PC-3 (cell line): ENCODE data around the gene PLXNA2. TPM values are rescaled to one million over a fixed set of nuclear protein-coding genes. Genes with fewer than 3 reads are reported as not detected.

Source experiments
- ATAC-seq: fragments of 200-7000 bp; cut with Tn5 transposase; 2 replicates; pipeline ENCODE4 v1.9.1; 2020; ENCODE audit warnings: mild to moderate bottlenecking, moderate library complexity
- BruUV-seq: library from RNA; stranded (reverse); fragments of 400-500 nt; replicated peaks from 2 replicates; lab custom pipeline; 2021; lab: Mats Ljungman, UMichigan
- CTCF ChIA-PET: fragments of 300-600 bp; sonication (Branson Sonifier 250); formaldehyde crosslinking; loops from one replicate; lab custom pipeline; 2022; ENCODE audit warnings: antibody characterized with exemption; lab: Charles Lee
- POLR2A ChIA-PET: fragments of 300-600 bp; sonication (Branson Sonifier 250); formaldehyde crosslinking; loops from one replicate; lab custom pipeline; 2022; ENCODE audit warnings: antibody characterized with exemption; ENCODE audit not compliant: unreplicated experiment; lab: Charles Lee
- DNase-seq: peaks from one replicate; pipeline ENCODE4 v3.0.0-alpha.2; 2015
- H2AFZ ChIP-seq: fragments of 300-600 bp; sonication (generic); 2 replicates; pipeline ENCODE4 v1.6.0; 2016; ENCODE audit warnings: antibody characterized with exemption, low read length
- H3F3A ChIP-seq: fragments of 300-600 bp; sonication (generic); one replicate; pipeline ENCODE4 v1.6.0; 2017; ENCODE audit warnings: antibody characterized with exemption, low read length, control low read depth, mild to moderate bottlenecking; ENCODE audit not compliant: unreplicated experiment
- H3K27ac ChIP-seq: fragments of 300-600 bp; sonication (generic); 2 replicates; pipeline ENCODE4 v1.5.1; 2016; ENCODE audit warnings: mild to moderate bottlenecking, low read length
- H3K27me3 ChIP-seq: fragments of 300-600 bp; sonication (generic); 2 replicates; pipeline ENCODE4 v1.6.1; 2016; ENCODE audit warnings: low read length, mixed read lengths
- H3K36me3 ChIP-seq: fragments of 300-600 bp; sonication (generic); 2 replicates; pipeline ENCODE4 v1.6.1; 2016; ENCODE audit warnings: low read depth, mixed run types, low read length, mixed read lengths
- H3K4me1 ChIP-seq: fragments of 300-600 bp; sonication (generic); 2 replicates; pipeline ENCODE4 v1.5.1; 2016; ENCODE audit warnings: low read length; ENCODE audit not compliant: insufficient read depth
- H3K4me2 ChIP-seq: fragments of 300-600 bp; sonication (generic); 2 replicates; pipeline ENCODE4 v1.6.0; 2016; ENCODE audit warnings: low read length
- H3K4me3 ChIP-seq: fragments of 300-600 bp; sonication (generic); 2 replicates; pipeline ENCODE4 v1.5.1; 2016; ENCODE audit warnings: mild to moderate bottlenecking, low read length, mixed read lengths
- H3K79me2 ChIP-seq: fragments of 300-600 bp; sonication (generic); 2 replicates; pipeline ENCODE4 v1.6.1; 2017; ENCODE audit warnings: low read length, mixed read lengths
- H3K9ac ChIP-seq: fragments of 300-600 bp; sonication (generic); 2 replicates; pipeline ENCODE4 v1.6.0; 2016; ENCODE audit warnings: mild to moderate bottlenecking, low read length
- H3K9me2 ChIP-seq: fragments of 300-600 bp; sonication (generic); replicated peaks from 2 replicates; pipeline ENCODE4 v1.6.1; 2016; ENCODE audit warnings: mixed run types, low read length, mixed read lengths
- H3K9me3 ChIP-seq: fragments of 300-600 bp; sonication (generic); 2 replicates; pipeline ENCODE4 v1.6.1; 2016; ENCODE audit warnings: low read length, mixed read lengths
- H4K20me1 ChIP-seq: fragments of 300-600 bp; sonication (generic); 2 replicates; pipeline ENCODE4 v1.6.1; 2016; ENCODE audit warnings: low read length, mixed read lengths
- EZH2 ChIP-seq: fragments of 300-600 bp; sonication (generic); IDR thresholded peaks from one replicate; pipeline ENCODE4 v1.6.1; 2017; ENCODE audit warnings: antibody characterized with exemption, mild to moderate bottlenecking, low read length; ENCODE audit not compliant: unreplicated experiment
- EZH2phosphoT487 ChIP-seq: fragments of 300-600 bp; sonication (generic); IDR thresholded peaks from 2 replicates; pipeline ENCODE4 v1.6.1; 2018; ENCODE audit warnings: mild to moderate bottlenecking, antibody characterized with exemption, low read length, borderline replicate concordance
- intact Hi-C: fragments of 100-400 bp; cut with micrococcal nuclease; formaldehyde crosslinking; loops from 2 replicates; pipeline ENCODE4 v1.9.0; 2023
- total RNA-seq: library from RNA; depleted of rRNA; stranded (reverse); fragments of >200 nt; gene quantifications from 2 replicates; pipeline ENCODE4 v1.2.3, GENCODE V29; 2014
- TF ChIP-seq, protein P1 (sequence below): fragments of 300-600 bp; sonication (generic); conservative IDR thresholded peaks from 2 replicates; pipeline ENCODE4 v1.5.1; 2017; ENCODE audit warnings: antibody characterized with exemption, low read depth, mild to moderate bottlenecking, low read length

The PLXNA2 gene
- total RNA-seq, 1 experiment from 2014 or later = 16.2 TPM

DNA sequence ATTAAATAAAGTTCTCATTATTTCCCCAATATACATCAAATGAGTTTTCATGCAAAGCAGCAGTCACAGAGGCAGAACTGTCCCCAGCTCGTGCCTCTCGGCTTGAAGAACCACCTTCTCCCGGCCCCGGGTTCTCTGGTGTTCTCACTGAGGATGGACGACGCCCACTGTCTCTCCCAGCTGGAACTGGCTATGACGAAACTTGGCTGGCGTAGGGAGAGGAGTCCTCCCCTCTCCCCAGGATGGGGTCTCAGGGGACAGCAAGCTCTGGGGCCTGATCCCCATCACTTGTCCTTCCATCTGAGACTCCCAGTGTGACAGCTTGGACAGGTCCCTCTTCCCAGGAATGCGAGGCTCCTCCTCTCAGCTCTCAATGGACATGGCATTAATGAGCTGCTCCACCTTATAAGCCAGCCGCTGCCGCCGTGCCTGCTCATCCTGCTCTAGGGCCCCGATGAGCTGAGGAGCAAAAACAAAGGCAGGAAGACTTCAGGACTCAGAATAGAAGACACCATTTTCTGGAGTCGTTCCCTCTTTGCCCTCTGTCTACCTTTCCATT, 217.2 kb downstream of the PLXNA2 start:
- ChIA-PET POLR2A (no interaction called here), CTCF (no interaction called here)
- no peak overlapping the region for H3K9ac ChIP-seq

GRCh38 chr1:208025031-208025430, 219.2 kb downstream of the PLXNA2 start:
- Histone ChIP-seq H3K4me2 (no peak overlapping the region), H3K79me2 (no peaks in the 10 kb centered on the region), H3F3A (no peaks in the 10 kb centered on the region), H3K9me2 (no peaks in the 10 kb centered on the region), H2AFZ (no peak overlapping the region), H3K27me3 (no peaks in the 10 kb centered on the region), H3K36me3 (0 out of 2 replicates have a peak, but pooled peaks cover 3% of the 10 kb centered on the region), H3K4me3 (no peak overlapping the region), H3K9me3 (no peaks in the 10 kb centered on the region), H3K9ac (no peak overlapping the region), H3K4me1 (no peaks in the 10 kb centered on the region), H3K27ac (no peak overlapping the region), H4K20me1 (no peaks in the 10 kb centered on the region)
- DNase-seq = no peak
- no peak for ATAC-seq
- intact Hi-C loops = loop anchor here (10.0 kb wide), 1 partner anchor 70 kb away; no protein-coding TSS in a partner anchor
- no peak for TF ChIP-seq EZH2phosphoT487
- CTCF ChIA-PET = no interaction called here
- BruUV-seq = no TSS peak
- POLR2A ChIA-PET = no interaction called here

More for the DNA sequence above, 217.2 kb downstream of the PLXNA2 start:
- H3K4me3 ChIP-seq = no peak overlapping the region
- H3K4me2 ChIP-seq = no peak overlapping the region
- no TSS peak for BruUV-seq
- H2AFZ ChIP-seq = no peak overlapping the region
- ATAC-seq (no peak), DNase-seq (no peak)
- H3K79me2 ChIP-seq = no peaks in the 10 kb centered on the region
- H3F3A ChIP-seq = no peaks in the 10 kb centered on the region
- 0 out of 2 replicates have a peak, but pooled peaks cover 3% of the 10 kb centered on the region for H3K36me3 ChIP-seq
- TF ChIP-seq, protein P1, sequence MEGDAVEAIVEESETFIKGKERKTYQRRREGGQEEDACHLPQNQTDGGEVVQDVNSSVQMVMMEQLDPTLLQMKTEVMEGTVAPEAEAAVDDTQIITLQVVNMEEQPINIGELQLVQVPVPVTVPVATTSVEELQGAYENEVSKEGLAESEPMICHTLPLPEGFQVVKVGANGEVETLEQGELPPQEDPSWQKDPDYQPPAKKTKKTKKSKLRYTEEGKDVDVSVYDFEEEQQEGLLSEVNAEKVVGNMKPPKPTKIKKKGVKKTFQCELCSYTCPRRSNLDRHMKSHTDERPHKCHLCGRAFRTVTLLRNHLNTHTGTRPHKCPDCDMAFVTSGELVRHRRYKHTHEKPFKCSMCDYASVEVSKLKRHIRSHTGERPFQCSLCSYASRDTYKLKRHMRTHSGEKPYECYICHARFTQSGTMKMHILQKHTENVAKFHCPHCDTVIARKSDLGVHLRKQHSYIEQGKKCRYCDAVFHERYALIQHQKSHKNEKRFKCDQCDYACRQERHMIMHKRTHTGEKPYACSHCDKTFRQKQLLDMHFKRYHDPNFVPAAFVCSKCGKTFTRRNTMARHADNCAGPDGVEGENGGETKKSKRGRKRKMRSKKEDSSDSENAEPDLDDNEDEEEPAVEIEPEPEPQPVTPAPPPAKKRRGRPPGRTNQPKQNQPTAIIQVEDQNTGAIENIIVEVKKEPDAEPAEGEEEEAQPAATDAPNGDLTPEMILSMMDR = no peak
- TF ChIP-seq EZH2phosphoT487 (no peak), EZH2 (no peak)
- no peaks in the 10 kb centered on the region for H3K9me2 ChIP-seq
- no peaks in the 10 kb centered on the region for H3K4me1 ChIP-seq
- intact Hi-C loops = loop anchor here (10.0 kb wide), 1 partner anchor 68 kb away; no protein-coding TSS in a partner anchor
- H3K27me3 ChIP-seq = no peaks in the 10 kb centered on the region
- no peaks in the 10 kb centered on the region for H4K20me1 ChIP-seq
- no peak overlapping the region for H3K27ac ChIP-seq
- no peaks in the 10 kb centered on the region for H3K9me3 ChIP-seq

DNA sequence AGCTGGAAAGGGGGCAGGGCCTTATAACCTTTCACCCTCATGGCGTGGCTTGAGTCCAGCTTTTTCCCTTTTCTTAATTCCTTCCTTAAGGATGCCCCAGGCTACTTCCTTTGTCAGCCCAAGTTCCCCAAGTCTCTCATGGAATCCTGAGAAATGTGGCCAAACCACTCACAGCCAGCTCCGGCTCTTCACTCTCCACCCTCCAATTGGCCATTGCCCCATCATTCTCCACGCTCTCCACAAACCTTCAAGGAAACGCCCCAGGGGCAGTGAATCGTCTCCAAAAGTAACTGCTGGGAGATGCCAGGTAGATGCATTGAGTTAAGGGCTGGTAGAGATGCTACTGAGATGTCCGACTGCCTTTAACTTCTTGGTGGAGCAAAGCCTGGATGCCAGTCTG, 219.8 kb downstream of the PLXNA2 start:
- peak; percentile 52 for DNase-seq
- intact Hi-C loops = loop anchor here (10.0 kb wide), 1 partner anchor 70 kb away; no protein-coding TSS in a partner anchor
- Histone ChIP-seq H3K9me2 (no peaks in the 10 kb centered on the region), H3K79me2 (no peaks in the 10 kb centered on the region), H3K27ac (no peak overlapping the region), H2AFZ (no peak overlapping the region), H3F3A (no peaks in the 10 kb centered on the region), H3K4me1 (no peaks in the 10 kb centered on the region), H3K4me3 (no peak overlapping the region), H3K27me3 (no peaks in the 10 kb centered on the region), H3K4me2 (no peak overlapping the region), H3K9ac (no peak overlapping the region), H3K36me3 (0 out of 2 replicates have a peak, but pooled peaks cover 3% of the 10 kb centered on the region), H3K9me3 (no peaks in the 10 kb centered on the region), H4K20me1 (no peaks in the 10 kb centered on the region)
- TF ChIP-seq EZH2 (no peak), EZH2phosphoT487 (no peak)
- TF ChIP-seq, protein P1 = no peak
- ChIA-PET CTCF (no interaction called here), POLR2A (no interaction called here)
- BruUV-seq = no TSS peak
- no peak for ATAC-seq
